M059J (cell line): ENCODE results near the gene RALGAPA1. TPM values are rescaled to one million over a fixed set of nuclear protein-coding genes. Genes with fewer than 3 reads are reported as not detected.
A peak's percentile ranks its signal among the peaks of the same experiment; 100 is the strongest.
"Not testable (repeated sequence)": the region's sequence is repeated elsewhere in the genome, so short reads cannot be mapped to it uniquely, and the experiment has no call there.

Source experiments
- DNase-seq: peaks from one replicate; pipeline ENCODE4 v3.0.0-alpha.2; 2012; ENCODE audit warnings: low read depth
- total RNA-seq: library from RNA; depleted of rRNA; stranded (reverse); fragments of >200 nt; shearing (Covaris generic); gene quantifications from 2 replicates; pipeline ENCODE4 v1.2.3, GENCODE V29; 2014

The RALGAPA1 gene
- total RNA-seq, 1 experiment from 2014 or later = 13.4 TPM

DNA sequence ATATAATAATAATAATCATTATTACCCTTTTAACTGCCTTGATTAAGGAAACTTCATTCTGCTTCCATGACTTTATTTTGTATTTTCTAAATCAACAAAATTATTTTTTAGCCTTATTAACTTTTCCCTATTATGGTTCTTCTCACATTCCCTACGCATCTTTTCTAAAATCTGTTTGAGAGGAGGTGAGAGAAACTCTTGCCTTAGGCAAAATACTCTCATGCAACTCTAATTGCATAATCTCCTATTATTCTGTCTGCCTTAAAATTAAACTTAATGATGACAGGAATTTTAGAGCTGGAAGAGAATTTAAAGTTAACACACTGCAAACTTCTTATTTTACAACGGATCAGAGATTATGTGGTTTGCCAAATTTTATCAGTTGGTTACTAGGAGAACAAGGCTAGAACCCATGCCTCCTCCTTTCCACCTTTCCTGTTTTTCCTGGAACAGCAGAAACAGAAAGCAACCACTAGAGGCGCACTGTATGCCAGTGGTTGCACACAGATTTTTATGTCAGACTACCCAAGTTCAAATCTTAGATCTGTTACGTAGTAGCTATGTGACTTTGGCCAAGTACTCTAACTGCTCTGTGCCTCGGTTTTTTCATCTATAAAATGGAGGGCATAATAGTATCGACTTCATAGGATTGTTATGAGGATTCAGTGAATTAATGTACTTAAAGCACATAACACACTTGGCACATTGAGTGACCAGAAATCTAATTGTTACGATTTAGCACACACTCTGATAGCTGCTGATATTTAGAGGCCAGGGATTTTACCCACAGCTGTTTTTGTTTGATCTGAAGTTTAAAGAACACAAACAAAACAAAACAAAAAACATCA lies 12.7 kb upstream of the RALGAPA1 start:
- DNase-seq = peak; percentile 52

DNA sequence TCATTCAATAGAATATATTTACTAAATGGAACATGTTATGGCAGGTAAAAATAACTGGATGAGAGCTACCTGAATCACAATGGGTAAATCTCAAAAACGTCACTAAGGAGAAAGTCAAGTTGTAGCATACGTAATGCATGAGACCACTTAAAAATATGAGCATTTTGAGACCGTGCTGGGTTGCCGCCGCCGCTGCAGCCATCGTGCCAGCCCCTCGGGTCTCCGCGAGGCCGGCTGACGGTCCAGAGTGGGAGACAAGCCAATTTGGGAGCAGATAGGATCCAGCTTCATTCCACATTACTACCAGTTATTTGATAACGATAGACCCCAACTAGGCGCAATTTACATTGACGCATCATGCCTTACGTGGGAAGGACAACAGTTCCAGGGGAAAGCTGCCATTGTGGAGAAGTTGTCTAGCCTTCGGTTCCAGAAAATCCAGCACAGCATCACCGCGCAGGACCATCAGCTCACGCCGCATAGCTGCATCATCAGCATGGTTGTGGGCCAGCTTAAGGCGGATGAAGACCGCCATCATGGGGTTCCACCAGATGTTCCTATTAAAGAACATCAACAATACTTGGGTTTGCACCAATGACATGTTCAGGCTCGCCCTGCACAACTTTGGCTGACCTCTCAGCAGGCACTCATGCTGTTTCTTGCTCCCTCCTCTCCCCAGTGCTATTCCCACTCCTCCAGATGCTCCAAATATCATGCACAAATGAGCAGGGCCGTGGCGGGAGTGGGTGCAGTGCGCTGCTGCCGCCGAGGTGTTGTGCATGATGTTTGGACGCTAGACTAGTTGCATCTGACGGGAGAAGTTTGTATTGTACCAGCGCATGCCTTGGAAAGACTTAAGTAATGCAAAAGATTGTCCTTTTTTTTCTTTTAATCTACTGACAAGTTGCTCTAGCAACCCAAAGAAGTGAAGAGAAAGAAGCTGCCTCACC lies 10.8 kb upstream of the RALGAPA1 start:
- no peak for DNase-seq

DNA sequence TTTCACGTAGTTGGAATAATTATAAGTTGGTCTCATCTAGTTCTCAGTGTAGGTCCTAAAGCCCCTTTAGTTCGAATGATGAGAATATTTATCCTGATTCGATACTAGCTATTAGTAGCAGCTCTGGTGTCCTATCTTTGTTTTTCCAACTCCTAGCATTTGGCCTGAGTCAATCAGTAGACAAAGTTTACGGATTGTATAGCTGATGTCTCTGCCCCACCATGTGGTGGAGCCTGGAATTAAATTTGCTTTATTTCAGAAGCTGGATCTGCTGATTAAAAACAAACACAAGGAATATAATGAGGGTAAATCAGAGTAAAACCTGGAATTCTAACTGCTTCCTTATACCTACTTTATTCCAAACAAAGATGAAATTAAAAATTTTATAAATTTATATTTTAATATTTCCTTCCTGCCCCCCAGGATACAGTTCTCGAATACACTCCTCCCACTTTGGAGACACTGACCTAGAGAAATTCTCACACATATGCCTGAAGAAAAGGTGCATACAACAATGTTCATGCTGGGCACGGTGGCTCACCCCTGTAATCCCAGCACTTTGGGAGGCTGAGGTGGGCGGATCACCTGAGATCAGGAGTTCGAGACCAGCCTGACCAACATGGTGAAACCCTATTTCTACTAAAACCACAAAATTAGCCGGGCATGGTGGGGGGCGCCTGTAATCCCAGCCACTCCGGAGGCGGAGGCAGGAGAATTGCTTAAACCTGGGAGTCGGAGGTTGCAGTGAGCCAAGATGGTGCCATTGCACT lies 9.4 kb upstream of the RALGAPA1 start:
- DNase-seq = peak; percentile 51

DNA sequence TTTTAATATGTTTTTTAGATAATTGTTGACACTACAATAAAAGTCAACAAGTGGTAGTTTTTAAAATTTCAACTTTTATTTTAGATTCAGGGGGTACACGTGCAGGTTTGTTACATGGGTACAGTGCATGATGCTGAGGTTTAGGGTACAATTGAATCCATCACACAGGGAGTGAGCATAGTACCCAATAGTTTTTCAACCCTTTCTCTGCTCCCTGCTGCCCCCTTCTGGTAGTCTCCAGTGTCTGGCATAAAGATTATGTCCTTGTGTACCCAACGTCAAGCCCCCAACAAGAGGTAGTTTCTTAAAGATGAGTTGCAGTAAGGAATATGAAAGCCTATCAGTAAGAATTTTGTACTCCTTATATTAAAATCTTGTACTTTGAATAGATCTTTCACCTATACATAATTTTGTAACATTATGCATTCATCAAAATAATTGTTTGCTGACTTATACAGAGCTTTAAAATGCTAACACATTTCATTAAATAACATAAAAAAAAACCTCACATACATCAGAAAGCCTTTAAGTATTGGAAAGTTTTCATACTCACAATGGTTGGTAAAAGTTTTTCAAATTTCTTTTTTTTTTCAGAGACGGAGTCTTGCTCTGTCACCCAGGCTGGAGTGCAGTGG lies 5.4 kb upstream of the RALGAPA1 start:
- DNase-seq = peak; percentile 62

DNA sequence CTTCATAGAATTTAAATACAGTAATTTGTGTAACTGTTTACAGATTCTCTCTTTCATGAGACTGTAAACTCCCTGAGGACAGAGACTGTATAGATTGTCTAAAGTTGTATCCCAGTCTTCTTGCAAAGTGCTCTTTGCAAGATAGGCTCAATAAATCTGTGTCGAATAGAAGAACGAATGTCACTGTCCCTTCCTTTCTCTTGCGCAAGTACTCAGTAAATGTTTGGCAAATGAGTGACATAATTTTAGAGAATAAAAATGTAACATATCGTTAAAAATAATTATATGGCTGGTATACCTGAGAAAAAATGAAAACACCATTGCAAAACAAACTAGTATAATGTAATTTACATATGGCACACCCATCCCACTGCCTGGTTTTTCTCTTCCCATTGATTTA lies 1.9 kb upstream of the RALGAPA1 start:
- DNase-seq = no peak

DNA sequence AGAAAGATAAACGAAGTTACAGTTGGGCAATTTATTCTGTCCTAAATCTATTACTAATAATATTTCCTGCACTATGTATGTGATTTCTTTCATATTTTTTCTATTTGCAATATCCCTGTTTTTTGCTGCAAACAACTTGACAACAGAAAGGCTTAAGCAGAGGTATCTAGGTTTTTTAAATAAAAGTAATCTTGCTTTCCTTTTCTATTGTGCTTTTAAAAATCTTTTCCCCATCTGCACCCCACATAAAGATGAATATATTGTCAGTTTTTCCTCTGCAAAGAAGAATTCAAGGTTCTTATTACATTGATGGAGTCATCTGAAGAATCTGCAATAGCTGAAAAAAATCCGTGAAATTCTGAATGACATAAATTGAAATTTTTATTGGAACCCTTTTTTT lies 502 bp upstream of the RALGAPA1 start:
- no peak for DNase-seq

DNA sequence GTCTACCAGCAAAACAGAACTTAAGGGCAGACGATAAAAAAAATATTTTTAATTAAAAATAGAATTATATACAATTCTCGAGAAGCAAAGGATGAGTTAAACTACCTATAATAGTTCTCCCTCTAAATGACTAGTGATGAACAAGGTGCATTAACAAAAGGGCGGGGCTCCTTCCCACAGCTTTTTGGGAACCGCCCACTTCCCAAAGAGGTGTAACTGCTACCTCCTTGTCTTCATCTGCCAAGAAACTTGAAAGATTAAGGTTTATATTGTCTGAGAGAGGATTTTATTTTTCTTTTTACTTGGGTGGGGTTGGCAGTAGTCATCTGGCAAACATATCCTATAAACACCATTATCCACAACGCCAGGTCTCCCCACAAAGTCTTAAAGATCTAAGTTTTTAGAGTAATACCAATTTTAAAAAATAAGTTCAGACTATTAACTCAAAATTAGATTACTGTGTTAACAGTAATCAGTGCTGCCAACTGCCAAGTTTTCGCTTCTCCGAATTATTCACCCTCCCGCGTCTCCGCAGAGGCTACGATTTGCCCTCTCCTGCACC lies 938 bp downstream of the RALGAPA1 start:
- DNase-seq = peak; percentile 46

DNA sequence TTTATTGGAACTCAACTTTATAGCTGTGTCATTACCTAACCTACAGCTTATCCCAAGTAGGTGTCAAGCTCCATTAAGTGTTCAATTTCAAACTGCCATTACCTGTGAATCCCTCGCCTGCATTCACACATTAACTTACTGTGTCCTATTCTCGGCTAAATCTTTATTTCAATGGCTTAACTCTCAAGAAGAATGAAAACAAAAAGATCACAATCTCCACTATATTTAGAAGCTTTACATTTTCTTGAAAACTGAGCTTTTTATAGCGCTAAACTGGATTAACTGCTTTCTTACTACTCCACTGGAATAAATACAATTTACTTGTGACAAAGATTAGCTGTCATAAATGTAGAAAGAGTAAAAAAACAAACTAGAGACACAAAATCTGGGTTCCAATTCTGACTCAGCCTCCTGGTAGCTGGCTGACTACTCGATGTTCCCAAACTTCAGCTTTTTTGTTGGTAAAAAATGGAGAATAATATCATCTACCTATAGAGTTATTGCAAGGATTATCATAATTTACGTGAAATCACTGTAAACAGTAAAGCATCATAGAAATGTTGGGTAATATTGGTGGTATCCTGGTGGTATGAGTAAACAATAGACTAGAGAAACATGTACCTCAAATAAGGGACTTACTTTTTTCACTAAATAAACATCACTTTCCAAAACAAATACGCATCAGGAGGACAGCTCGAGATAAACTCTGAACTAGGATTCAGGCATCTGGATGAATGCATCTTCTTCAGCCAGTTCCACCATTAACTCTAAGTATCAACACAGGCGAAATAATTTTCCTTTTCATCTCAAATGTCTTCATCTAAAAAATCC lies 1.7 kb downstream of the RALGAPA1 start:
- DNase-seq = no peak

DNA sequence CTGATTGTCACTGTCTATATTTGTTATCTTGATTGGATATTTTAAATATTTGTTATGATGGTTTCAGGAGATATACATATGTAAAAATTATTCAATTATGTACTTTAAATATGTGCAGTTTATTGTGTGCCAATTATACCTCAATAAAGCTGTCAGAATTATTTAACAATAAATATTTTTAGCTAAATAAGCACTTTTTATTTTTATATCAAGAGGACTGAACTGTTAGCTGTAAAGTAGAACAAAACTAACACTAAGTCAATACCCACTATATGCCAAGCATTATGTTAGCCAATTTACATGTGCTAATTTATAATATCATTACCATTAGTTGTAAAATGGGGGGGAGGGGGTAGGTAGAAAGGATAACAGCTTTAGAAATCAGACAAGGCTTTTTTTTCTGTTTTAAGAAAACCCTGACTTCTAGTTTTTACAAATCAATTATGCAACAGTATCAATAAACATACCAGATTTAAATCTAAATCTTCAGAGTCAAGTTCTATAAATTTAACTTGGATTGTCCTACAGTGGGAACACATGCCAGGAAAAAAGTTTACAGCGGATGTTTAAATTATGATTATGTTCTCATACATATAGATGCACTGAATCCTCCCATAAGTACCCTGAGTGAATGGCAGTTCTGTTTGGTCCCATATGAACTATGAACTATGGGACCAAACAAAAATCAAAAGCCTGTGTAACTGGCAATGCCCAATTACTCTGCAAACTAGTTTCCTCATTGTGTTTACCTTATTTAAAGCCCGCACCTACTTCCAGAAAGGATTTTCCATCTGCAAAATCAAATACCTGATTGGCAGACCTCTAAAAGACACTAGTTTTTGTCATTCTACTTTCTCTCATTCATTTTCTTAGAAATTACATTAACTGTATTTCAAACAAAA lies 2.8 kb downstream of the RALGAPA1 start:
- DNase-seq = no peak

DNA sequence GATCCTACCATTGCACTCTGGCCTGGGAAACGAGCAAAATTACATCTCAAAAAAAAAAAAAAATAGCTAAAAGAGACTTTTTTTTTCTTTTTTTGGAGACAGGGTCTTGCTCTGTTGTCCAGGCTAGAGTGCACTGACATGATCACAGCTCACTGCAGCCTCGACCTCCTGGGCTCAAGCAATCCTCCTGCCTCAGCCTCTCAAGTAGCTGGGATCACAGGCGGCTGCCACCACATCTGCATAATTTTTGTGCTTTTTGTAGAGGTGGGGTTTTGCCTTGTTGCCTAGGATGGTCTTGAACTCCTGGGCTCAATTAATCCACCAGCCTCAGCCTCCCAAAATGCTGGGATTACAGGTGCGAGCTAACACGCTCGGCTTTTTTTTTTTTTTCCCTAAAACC lies 11.3 kb downstream of the RALGAPA1 start:
- DNase-seq = no peak

DNA sequence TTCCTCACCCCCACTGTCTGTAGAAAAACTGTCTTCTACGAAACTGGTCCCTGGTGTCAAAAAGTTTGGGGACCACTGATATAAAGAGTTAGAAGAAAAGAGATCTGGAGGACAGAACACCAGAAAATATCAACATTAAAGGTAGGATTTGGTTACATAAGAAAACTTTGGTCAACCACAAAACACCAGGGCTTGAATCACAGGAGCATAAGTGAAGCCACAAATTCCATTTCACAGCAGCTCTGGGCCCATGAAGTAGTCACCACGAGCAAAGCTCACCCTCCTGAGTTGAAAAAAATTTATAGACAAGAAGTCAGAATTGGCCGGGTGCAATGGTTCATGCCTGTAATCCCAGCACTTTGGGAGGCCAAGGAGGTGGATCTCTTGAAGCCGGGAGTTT lies 19.4 kb downstream of the RALGAPA1 start:
- peak; percentile 69 for DNase-seq

DNA sequence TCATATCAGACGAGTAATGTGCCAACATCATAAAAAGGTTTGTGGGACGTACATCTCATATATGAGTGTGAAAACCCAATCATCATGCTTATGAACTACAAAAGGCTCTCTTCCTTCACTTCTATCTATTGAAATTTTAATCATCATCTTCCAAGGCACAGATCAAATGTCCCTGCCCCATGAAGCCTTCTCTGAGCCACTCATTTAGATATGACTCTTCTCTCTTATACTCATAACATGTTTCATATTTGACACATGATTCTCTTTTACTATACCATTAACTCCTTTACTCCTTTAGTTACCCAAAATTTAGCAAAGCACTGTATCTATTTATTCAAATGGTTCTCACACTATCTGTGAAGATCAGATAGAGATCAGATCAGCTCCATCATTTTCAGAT lies 22.2 kb downstream of the RALGAPA1 start:
- DNase-seq = no peak

DNA sequence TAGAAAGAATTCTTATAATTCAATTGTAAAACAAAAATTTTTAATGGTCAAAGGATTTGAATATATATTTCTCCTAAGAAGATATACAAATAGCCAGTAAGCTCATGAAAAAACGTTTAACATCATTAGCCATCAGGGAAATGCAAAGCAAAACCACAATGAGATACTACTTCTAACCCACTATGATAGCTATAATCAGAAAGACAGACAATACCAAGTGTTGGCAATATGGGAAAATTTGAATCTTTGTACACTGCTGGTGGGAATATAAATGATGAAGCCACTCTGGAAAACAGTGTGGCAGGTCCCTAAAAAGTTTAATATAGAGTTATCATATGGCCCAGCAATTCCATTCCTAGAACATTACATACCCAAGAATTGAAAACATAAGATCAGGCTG lies 25.4 kb downstream of the RALGAPA1 start:
- no peak for DNase-seq

DNA sequence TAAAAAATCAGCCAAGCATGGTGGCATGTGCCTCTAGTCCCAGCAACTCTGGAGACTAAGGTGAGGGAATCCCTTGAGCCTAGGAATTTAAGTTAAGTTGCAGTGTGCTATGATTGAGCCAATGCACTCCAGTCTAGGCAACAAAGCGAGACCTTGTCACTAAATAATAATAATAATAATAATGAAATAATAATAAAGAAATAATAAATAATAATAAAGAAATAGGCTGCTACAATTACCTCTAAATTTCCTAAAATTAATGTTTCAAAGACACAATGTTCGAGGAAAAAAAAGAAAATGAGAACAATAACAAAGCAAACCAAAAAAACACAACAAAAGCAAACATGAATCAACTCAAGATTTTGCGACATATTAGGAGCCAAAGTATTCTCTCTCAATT lies 29.7 kb downstream of the RALGAPA1 start:
- DNase-seq = no peak

DNA sequence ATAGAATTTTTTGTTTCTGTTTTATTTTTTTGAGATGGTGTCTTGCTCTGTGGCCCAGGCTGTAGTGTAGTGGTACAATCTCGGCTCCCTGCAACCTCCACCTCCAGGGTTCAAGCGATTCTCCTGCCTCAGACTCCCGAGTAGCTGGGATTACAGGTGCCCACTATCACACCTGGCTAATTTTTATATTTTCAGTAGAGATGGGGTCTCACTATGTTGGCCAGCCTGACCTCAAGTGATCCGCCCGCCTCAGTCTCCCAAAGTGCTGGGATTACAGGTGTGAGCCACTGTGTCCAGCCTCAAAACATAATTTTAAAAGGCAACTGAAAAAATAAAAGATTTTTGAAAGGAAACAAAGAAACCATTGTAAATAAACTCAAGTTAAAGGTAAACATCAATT lies 31.5 kb downstream of the RALGAPA1 start:
- not testable (repeated sequence) for DNase-seq

DNA sequence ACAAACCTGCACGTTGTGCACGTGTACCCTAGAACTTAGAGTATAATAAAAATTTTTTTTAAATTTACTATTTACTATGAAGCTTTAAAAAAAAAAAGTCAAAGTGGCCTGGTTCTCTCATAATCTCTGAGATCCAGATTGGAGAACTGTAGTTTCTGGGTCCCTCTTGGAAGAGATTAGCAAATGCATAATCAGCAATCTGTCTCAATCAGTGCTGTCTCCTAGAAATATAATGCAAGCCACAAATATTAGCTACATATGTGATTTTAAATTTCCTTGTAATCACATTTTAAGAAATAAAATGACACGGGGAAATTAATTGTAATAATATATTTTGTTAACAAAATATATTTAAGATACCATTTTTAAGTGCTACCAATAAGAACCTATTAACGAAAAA lies 32.3 kb downstream of the RALGAPA1 start:
- no peak for DNase-seq

DNA sequence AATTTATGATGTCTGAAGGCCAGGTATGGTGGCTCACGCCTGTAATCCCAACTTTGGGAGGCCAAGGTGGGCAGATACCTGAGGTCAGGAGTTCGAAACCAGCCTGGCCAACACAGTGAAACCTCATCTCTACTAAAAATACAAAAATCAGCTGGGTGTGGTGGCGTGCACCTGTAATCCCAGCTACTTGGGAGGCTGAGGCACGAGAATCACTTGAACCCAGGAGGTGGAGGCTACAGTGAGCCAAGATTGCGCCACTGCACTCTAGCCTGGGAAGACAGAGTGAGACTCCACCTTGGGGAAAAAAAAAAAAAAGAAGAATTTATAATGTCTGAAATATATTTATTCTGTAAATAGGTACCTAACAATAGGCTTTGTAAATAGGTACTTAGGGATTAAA lies 33.0 kb downstream of the RALGAPA1 start:
- not testable (repeated sequence) for DNase-seq

DNA sequence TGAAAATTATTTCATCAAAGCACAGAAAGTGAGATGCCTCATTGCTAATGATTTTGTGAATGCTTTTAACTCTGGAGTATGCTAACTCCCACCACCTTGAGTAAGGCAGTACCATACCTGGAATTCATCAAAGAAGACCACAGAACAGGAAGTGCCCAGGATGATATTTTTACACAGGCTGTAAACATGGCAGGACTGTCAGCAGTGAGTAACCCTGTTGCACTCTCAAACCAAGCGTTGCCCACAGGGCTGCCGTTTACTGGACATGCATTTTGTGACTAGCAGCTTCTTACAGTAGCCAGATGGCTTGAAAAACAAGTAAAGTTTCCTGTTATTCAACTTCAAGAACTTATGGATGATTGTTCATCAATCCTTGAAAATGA lies 42.4 kb downstream of the RALGAPA1 start:
- peak; percentile 3 for DNase-seq

DNA sequence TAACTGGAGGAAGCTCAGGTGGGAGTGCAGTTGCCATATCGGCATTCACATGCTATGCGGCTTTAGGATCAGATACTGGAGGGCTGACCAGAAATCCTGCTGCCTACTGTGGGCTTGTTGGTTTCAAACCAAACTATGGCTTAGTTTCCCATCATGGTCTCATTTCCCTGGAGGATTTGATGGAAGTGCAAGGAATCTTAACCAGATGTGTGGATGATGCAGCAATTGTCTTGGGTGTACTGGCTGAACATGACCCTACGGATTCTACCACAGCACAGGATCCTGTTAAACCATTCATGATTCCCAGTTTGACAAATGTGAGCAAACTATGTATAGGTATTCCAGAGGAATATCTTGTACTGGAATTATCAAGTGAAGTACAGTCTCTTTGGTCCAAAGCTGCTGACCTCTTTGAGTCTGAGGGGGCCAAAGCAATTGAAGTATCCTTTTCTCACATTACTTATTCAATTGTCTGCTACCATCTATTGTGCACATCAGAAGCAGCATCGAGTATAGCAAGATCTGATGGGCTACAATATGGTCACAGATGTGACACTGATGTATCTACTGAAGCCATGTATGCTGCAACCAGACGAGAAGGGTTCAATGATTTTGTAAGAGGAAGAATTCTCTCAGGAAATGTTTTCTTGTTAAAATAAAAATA lies 42.9 kb downstream of the RALGAPA1 start:
- no peak for DNase-seq
